Stimulated activated CD4-positive, alpha-beta T cell treated with anti-CD3 and anti-CD28 coated beads, TNF-alpha, amount 100 ng/mL, for 48 hours (primary cell): Measurements from ENCODE around the gene WBP1.

Experiments used
- DNase-seq, 3 donors: peaks; one replicate each; pipeline ENCODE4 v3.0.0-alpha.2; 2020; ENCODE audit warnings: low read depth in 3 of 3

WBP1 gene

DNA sequence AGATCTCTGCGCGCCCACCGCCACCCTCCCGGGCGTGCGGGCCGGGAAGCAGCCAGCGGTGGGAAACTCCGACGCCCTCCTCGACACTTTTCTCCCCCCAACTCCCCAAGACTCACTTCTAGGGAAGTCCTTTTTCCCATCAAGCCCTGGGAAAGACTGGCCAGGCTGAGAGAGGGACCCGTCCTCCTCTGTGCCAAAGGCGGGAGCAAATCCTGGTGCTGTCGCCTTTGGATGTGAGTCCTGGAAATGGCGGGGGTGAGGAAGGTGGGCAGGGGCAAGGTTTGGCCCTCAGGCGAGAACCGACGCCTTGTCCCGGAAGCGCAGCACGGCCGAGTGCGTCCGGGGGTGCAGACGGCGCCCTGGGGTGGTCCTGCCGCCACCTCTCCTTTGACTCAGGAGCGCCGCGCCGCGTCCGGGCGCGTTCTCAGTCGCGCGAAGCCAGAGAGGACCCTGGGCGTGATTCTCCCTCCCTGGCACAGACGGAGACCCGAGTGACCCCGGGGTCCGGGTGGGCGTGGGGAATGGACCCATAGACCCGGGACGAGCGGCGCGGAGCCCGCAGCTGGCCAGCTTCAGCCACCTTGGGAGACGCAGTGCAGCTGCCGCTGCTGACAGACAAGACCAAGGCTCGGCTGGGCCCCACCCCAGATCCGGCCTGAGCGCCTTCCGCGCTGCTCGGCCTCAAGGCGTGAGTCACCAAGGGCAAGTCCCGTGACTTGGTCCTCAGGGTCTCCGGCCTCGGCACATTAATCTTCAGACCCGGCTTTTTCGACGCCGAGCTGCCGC is 44.7 kb downstream of the WBP1 start:
- DNase-seq = no peak

DNA sequence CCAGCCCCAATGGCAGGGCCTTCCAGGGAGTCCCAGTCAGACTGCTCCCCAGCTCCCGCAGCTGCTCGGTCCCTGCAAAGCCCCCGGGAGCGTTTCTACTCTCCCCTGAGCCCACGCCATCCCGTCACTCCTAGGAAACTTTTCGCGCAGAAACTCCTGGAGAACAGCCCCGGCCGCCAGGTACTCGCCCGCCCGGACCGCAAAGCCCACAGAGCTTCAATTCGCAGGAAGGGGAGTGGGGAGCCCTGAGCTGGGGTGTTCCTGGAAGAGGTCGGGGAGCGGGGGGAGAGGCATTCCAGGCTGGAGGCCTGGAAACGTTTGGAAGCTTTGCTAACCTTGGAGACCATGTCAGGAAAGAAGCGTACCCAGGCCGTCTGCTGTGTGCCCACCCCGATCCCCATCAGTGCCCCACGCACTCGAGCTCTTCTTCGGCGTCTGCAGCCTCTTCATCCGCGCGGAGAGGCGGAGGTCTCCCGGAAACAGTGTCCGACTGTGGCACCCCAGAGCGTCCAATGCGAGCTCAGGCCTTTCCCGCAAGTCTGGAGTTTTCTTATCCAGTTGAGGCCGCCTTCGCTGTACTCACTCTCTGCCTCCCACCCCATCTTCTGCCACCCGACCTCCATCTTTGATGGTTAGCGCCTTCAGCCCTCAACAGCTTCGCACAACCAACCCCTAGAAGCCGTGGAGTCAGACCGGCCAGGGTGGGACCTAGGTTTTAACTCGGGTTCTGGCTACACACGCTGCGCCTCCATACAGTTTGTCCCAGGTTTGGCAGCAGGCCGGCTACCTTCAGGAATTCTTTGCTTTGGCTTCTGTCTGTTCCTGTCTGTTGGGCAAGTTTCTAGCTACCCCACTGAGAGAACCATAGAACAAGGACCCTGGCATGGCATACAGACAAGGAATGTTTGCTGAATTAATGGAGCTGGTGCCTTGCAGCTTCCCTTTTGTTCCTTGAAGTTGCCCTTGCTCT is 45.6 kb downstream of the WBP1 start:
- no peak for DNase-seq

DNA sequence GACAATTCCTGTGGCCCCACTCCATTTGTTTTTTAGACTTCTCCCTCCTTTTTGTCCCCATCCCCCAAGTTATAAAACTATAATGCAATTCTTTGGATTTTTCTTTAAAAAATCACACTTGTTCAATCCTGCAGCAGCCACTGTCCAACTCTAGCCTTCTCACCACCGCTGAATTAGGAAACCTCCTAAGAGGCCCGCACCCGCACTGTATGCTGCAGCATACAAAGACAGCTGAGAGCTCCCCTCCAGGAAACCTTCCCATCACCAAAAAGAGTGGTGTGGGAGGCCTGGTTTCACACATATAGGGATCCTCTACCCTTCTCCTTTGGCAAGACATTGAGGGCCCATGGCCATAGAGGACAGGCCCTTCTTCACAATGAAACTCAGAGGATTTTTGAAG is 46.4 kb downstream of the WBP1 start:
- no peak for DNase-seq

DNA sequence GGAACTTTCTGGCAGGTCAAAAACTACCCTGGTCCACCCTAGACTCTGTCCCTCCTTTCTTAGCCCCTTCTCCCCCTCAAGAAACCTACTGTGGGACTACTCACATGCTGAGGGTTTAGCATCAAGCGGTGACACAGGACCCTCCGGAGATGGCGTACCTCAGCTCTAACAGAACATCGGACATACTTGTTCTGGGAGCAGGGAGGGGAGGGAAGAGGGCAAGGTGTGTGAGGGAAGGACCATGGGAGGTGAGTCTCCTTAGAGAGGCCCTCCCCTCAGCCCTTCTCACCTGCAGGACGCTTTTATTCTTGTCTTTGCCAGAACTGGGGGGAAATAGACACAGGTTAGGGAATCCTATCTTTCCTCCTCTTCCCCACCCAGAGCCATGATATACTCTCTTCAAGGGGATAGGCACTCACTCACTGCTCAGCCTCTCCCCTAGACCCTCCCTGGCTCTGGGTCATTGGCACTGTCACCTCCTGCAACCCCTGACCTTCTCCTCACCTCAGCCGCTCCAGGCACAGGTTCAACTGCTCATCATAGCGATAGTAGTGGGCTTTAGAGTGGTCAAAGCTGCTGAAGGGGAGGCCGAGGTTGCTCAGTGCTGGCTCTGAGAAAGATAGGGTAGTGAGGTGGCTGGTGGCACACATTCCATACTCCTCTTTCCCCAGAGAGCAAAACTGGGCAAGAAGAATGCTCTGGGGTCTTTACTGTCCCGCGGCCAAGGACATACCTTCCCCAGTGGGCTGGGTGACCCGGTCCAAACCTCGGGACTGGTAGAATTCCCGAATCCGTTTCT is 47.4 kb downstream of the WBP1 start:
- no peak for DNase-seq

GRCh38 chr2:74507145-74507925 is 49.1 kb downstream of the WBP1 start, which contains the start of gene PCGF1:
Gene PCGF1 (minus strand): TSS chr2:74507695. CDS start chr2:74507668, 27 bp downstream.
- DNase-seq = peak; percentile 94 to 99 (median 95)

DNA sequence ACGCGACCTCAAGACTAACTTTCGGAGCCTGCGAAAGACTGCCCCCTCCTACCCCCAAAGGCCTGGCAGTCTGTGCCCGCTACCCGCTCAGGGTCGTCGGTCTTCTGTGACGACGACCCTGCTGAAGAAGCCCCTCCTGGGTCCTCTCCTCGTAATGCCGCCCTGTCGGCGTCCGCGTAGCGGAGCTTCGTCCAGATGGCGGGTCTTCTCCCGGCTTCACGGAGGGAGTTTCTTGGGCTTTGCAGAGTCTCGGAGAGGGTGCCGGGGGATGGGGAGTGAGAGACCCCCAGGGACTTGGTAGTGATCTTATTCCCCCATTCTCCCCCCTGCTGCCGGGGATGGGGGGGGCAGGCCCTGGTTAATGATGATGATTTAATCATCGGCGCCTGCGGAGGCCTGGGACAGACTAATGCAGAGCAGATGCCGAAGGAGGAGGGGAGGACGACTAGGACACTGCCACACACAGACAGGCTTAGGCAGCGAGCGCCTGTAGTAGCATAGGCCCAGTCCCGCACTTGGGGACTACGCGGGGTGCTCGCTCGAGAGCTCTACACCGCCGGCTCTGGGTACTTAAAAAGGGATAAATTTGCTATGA is 49.8 kb downstream of the WBP1 start:
- no peak for DNase-seq

DNA sequence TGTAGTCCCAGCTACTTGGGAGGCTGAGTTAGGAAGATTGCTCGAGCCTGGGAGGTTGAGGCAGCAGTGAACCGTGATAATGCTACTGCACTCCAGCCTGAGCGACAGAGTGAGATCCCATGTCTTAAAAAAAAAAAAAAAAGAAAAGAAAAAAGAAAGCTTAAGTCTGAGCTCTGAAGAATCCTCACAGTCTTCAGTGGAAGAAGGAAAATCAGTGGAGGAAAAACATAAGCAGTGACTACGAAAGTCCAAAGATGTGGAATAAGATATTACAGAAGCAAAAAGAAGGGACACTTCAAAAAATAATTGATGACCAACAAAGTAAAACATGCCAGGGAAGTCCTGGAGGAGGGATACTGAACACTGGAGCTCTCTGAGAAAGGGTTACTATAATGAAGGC is 52.0 kb downstream of the WBP1 start:
- DNase-seq = no peak
